Cerebellar cortex (tissue), 1 donor: ENCODE measurements around the gene GSDME.

Experiments
- DNase-seq: peaks from one replicate; pipeline ENCODE4 v3.0.0-alpha.2; 2015; ENCODE audit warnings: low spot score

The GSDME gene

DNA sequence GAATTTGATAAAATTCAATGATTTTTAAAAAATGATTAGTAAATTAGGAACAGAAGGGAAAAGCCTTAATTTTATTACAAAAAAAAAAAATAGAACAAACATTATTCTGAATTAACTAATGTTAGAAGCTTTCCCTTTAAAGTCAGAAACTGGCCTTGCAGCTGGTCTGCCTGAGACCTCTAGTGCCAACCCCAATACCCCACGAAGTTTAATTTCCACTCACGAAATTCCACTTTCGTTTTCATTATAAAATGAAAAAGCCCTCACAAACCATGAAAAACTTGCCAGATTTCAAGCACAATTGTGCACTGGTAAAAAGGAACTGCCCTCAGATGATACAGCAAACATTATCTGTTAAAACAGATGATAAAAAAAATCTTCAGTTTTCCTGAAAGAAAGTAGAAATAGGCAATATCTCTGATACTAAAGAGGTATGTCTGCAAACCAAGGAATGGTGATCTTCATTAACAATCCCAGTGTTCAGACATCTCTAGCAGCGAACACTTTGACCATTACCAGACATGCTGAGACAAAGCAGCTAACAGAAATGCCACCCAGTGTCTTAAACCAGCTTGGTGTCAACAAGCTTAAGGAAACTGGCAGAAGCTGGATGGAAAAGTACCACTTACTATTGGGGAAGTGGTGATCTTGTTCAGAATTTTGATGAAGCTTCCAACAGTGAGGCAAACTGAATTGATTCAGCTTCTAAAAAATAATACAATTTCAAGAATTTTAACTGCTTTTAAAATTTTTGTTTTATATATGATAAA, 103.8 kb downstream of the GSDME start:
- peak; percentile 25 for DNase-seq

DNA sequence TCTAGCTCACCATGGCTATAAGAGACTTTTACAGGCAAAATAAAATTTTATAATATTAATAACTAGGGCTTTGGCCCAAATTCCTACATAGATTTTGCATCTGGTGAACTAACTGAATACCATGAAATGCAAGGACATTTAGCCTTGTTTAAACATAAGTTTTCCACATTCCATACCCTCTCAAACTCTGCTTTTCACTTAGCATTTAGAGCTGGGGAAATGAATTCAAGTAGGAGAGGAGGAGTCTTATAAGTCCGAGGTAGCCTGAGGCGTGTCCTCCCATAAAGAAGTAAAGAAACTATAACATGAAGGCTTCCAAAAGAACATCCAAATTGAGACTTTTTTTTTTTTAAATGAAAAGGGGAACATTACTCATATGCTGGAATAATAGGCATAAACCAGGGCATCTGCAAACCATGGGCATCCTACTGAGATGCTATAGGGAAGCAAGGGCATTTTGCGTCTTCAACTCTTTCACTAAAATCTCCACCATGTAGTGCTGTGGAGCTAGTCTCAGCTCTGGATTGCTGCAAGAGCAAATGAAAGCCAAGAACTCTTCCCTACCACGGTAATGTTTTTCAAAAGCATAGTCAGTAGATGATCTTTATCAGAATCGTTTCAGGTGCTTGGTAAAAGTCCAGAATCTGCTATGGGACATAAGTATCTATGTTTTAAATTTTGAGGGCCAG, 104.9 kb downstream of the GSDME start:
- no peak for DNase-seq
